Measurements from ENCODE around the gene SOX13.

DNA sequence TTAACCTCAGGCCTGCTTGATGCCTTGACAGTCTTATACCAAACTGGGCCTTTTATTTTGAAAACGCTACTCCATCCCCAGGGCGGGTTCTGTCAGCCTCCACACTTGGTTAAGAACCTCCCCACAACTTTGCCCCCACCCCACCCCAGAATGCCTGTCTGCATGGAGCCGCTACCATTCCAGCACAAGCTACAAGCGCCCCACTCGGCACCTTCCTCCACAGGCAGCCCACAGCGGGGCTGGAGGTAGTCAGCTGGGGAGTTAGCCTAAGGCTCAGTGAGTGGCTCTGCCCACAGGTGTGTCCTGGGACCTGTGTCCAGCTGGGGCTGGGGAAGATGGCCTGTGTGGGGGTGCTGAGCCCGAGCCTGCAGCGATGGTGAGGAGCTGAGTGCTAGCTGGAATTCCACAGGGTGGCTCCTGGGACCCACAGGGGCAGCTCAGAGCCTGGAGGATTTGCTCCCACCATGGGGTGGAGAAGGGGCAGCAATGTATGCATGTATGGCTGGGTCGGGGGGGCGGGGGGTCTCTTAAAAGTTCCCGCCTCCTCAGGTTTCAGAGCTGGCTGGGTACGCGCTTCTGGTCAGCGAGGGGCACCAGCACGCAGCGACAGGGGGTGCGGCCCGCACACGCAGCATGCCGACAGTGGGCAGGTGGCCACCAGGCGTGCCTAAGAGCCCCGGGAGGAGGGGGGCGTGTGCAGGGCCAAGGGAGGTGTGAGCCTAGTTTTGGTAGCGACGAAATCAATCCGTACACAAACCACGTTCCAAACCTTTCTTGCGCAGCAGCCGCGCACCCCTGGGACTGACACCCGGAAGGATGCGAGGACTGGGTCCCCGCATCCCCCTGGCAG is 78.0 kb downstream of the SOX13 start:
- TF ChIP-seq, protein P1, sequence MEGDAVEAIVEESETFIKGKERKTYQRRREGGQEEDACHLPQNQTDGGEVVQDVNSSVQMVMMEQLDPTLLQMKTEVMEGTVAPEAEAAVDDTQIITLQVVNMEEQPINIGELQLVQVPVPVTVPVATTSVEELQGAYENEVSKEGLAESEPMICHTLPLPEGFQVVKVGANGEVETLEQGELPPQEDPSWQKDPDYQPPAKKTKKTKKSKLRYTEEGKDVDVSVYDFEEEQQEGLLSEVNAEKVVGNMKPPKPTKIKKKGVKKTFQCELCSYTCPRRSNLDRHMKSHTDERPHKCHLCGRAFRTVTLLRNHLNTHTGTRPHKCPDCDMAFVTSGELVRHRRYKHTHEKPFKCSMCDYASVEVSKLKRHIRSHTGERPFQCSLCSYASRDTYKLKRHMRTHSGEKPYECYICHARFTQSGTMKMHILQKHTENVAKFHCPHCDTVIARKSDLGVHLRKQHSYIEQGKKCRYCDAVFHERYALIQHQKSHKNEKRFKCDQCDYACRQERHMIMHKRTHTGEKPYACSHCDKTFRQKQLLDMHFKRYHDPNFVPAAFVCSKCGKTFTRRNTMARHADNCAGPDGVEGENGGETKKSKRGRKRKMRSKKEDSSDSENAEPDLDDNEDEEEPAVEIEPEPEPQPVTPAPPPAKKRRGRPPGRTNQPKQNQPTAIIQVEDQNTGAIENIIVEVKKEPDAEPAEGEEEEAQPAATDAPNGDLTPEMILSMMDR (IDR thresholded peaks at IDR 0.05), result no peak
- peak in 1 of 2 donors; percentile 39 for TF ChIP-seq POLR2AphosphoS5 (IDR thresholded peaks at IDR 0.05; ENCODE audit: insufficient read depth in 1 of 2, low read depth in 1 of 2)

Data from vagina (tissue), 2 donors.